ENCODE measurements around the gene ZFP90.
A peak's percentile ranks its signal among the peaks of the same experiment; 100 is the strongest.
"Not testable (repeated sequence)": the region's sequence is repeated elsewhere in the genome, so short reads cannot be mapped to it uniquely, and the experiment has no call there.

The ZFP90 gene

DNA sequence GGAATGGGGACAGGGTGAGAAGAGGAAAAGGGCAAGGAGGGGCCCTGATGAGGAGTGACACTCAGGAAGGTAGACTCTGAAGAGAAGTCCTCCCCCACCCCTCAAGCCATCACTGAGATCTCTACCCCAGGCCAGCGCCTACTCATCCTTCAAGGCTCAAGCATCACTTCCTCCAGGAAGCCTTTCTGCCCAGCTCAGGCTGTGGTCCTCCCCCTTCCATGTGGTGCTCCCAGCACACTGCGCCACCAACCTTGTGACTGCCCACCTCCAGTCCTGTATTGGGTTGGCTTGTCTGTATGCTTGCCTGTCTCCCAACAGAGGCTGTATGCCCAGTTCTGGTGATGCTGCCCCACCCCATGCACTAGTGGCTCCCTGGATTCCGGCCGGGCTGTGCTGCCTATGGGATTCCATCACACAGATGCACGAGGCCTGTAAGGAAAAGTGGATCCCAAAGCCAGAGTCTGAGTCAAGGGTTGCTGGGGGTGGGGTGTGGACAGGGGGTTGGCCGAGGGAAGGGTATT is 19.8 kb upstream of the ZFP90 start:
- no peak for DNase-seq

DNA sequence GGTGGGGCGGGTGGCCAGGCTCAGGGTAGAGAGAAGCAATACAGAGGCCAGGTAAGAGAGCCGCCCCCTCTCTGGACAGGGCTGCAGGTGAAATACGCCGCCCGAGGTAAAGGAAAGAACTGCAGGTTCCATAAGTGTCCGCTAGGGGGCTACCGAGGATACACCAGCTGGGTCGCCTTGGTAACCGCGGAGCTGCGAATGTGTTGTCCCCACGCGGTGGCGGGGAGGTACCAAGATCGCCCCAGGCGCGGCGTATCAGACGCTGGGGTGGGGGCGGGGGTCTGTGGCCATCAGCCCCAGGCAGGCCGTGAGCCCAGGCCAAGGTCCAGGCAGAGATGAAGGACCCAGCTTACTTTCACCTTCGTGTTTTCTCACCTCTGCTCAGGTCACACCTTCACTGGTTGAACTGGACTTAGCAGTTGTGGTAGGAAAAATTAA is 18.4 kb upstream of the ZFP90 start:
- DNase-seq: peak; percentile 86

DNA sequence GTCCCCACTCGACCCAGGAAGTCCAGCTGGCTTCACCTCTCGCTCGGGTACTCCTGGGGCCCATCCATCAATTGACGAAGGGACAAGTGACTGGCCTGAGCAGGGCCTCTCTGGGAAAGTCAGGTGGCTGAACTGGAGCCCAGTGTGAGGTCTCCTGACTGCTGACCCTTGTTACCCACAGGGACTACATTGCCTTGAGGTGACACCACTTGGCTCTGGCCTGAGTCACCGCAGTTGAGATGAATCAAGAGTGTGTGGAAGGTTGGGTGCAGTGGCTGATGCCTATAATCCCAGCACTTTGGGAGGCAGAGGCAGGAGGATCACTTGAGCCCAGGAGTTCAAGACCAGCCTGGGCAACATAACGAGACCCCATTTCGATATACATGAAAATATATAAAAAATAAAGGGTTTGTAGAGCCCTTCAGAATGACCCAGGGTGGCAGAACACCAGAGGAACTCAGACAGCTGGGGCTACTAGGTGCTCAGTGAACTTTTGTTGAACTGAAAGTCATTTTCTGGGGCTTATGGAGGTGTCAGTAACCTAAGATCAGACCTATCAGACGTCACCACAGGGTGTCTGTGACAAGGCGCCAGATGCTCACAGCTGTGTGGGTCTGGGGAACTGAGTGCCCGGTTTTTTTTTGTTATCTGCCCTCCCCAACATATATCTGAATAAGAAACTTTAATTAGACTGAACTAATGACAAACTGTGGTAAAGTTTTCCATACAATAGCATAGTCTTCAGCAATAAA is 14.8 kb upstream of the ZFP90 start:
- no peak for DNase-seq

DNA sequence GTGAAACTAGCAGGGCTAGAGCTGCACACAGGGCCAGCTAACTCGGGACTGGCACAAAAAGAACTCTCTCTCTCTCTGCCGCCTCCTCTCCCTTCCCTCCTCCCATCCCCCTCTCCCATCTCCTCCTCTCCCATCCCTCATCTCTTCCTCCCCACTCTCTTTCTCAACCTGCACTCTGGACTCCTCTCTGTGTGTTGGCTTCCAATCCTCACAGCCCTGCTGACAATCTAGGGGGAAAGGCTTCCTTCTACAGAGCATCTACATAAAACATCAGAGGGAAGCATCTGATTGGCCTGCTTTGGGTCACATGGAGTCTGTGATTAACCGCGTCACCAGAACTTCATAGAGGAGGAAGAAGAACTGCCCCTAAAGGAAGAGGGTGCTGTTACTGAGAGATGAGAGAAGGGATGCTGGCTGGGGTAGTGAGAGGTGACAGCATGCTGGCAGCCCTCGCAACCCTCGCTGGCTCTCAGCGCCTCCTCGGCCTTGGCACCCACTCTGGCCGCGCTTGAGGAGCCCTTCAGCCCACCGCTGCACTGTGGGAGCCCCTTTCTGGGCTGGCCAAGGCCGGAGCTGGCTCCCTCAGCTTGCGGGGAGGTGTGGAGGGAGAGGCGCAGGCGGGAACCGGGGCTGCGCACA is 12.8 kb upstream of the ZFP90 start:
- no peak for DNase-seq

- DNase-seq: no peak
These were observed 12.3 kb upstream of the ZFP90 start for GRCh38 chr16:68526782-68527145.

DNA sequence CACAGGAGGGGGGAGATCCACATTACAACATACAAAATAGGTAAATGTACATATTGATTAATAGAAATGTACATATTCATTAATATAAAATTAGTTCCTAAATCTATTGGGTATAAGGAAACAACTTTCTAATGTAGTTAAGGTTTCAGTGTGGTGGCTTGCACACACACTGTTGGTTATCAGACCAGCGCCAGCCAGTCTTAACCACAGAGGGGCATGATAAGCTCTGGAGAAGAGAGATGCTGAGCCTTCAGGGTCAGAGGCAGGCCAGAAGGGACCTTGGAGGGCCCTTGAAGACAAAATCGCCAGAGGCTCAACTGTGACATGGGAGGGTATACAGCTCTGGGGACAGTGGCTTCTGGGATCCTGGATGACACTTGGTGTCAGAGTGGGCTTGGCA is 10.9 kb upstream of the ZFP90 start:
- no peak for DNase-seq

DNA sequence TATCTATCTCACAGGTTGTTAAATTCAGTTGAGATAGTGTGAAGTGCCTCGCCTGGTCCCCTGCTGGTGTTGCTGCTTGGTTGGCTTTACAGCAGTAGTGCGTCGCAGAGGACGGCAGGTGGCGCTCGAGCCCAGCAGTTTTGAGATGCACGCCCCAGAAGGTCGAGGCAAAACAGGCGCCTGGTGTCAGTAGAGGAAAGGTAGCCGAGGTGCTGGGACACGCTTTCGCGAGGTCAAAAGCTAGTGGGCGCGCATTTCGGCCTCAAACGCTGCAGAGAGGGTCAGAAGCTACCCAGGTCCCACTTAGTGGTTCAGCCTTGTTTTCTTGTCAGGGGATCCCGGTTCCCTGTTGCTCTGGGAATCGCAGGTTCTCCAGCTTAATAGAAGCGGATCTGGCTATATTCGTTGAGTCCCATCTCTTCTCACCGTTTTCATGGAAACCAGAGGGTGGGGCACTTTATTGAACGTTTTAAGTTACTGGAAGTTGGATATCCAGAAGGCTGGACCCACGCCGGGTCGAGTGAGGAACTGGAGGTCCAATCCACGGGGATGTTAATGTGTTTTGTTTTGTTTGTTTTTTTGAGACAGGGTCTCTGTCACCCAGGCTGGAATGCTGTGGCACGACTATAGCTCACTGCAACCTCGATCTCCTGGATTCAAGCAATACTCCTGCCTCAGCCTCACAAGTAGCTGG is 10.3 kb upstream of the ZFP90 start:
- peak; percentile 90 for DNase-seq

GRCh38 chr16:68529608-68529930 is 9.5 kb upstream of the ZFP90 start:
- no peak for DNase-seq

- peak; percentile 90 for DNase-seq
These were observed 9.0 kb upstream of the ZFP90 start for GRCh38 chr16:68529931-68530701.

DNA sequence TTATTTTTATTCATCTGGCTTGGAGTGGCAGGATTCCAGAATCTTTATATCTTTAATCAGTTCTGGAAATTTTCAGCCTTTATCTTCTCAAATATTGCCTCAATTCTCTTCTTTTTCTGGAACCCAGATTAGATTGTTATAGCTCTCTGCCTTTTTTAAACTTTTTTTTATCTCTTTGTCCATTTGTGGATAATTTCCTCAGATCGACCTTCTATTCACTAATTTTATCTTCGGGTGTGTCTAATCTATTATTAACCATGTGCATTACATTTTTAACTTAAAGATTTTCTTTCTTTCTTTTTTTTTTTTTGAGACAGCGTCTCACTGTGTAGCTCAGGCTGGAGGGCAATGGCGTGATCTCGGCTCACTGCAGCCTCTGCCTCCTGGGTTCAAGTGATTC is 5.2 kb upstream of the ZFP90 start:
- no peak for DNase-seq

GRCh38 chr16:68535331-68535730 is 3.8 kb upstream of the ZFP90 start:
- DNase-seq: no peak

GRCh38 chr16:68539711-68540239 is 684 bp downstream of the ZFP90 start:
- peak; percentile 6 for DNase-seq

GRCh38 chr16:68548947-68549346 is 9.9 kb downstream of the ZFP90 start:
- DNase-seq: peak; percentile 10

DNA sequence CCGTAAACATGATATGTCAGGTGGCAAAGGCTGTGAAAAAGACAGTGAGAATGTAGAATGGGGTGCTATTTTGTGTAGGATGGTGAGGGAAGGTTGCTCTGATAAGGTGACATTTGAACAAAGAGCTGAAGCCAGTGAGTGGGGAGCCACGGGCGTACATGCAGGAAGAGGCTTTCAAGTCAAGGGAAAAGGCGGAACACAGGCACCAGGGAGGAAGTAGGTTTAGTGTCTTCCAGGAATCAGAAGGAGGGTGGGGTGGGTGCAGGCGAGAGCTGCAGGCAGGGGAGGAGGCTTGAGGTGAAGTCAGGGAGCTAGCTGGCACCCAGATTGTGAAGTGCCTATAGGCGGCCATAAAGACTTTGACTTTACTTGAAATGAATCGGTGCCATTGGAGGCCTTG is 14.1 kb downstream of the ZFP90 start:
- no peak for DNase-seq

DNA sequence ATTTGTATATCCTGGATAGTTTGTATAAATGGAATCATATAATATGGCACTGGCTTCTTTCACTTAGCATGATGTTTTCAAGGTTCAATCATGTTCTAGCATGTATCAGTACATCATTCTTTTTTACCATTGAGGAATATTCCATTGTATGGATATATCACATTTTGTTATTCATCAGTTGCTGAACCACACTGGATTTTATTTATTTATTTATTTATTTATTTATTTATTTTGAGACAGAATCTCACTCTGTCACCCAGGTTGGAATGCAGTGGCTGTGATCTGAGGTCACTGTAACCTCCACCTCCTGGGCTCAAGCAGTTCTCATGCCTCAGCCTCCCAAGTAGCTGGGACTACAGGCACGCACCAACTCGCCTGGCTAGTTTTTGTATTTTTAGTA is 21.2 kb downstream of the ZFP90 start:
- DNase-seq: not testable (repeated sequence)

DNA sequence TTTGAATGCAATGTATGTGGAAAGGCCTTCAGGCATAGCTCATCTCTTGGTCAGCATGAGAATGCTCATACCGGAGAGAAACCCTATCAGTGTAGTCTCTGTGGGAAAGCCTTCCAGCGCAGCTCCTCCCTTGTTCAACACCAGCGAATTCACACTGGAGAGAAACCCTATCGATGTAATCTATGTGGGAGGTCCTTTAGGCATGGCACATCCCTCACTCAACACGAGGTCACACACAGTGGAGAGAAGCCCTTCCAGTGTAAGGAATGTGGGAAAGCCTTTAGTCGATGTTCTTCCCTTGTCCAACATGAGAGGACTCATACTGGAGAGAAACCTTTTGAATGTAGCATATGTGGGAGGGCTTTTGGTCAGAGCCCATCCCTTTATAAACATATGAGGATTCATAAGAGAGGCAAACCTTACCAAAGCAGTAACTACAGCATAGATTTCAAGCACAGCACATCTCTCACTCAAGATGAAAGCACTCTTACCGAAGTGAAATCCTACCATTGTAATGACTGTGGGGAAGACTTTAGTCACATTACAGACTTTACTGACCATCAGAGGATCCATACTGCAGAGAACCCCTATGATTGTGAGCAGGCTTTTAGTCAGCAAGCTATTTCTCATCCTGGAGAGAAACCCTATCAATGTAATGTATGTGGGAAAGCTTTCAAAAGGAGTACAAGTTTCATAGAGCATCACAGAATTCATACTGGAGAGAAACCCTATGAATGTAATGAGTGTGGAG is 24.7 kb downstream of the ZFP90 start:
- no peak for DNase-seq

DNA sequence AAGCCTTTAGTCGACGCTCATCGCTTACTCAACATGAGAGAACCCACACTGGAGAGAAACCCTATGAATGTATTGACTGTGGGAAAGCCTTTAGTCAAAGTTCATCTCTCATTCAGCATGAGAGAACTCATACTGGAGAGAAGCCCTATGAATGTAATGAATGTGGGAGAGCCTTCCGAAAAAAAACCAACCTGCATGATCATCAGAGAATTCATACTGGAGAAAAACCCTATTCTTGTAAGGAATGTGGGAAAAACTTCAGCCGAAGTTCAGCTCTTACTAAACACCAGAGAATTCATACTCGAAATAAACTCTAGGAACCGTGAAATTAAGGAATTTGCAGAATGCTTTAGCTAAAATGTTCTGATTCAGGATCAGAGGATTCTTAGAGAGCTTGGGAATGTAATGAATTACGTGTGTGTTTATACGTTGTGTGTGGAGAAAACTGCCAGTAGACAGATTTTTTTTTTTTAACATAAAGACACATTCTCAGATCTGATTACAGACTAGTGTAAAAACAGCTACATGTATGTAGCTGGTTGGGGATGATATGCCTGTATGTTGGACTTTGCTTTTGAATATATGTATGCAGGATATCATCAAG is 25.4 kb downstream of the ZFP90 start:
- DNase-seq: no peak

DNA sequence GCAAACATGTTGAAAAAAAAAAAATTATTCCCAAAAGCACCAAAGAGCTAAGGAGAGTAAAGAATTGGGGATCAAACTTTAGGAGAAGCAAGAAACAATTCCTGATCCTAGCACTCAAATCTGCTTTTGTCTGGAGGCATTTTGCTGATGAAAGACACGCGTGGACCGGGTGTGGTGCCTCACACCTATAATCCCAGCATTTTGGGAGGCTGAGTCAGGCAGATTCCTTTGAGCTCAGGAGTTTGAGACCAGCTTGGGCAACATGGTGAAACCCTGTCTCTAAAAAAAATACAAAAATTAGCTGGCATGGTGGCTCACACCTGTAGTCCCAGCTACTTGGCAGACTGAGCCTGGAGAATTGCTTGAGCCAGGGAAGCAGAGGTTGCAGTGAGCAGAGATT is 35.4 kb downstream of the ZFP90 start:
- no peak for DNase-seq

DNA sequence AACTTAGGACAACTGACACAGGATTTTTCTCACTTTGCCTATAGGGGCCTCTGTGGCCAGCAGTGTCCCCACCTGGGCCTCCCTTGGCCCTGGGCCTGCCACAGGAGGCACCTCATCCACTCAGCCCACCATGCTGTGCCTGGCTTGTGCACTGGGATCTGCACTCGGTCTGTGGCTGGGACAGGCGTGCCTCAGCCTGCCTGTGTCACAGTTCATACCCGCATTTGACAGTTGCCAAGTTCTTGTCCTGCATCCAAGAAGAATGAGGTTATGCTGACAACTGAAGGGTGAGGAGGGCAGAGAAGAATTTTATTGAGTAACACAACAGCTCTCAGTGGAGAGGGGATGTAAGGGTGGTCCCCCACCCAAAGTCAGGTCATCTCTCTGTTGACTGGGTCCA is 36.0 kb downstream of the ZFP90 start:
- DNase-seq: no peak

DNA sequence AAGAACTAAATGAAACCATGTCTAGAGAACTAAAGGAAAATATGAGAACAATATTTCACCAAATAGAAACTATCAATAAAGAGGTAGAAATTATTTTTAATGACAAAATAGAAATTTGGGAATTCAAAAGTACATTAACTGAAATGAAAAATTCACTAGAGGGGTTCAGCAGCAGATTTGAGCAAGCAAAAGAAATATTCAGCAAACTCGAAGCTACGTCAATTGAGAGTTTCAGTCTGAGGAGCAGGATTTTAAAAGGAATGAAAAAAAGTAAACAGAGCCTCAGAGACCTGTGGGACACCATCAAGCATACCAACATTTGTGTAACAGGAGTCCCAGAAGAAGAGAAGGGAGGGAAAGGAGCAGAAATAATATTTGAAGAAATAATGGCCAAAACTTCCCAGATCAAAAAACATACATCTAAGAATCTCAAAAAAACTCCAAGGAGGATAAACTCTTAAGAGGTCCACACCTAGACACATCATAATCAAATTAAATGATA is 38.3 kb downstream of the ZFP90 start:
- DNase-seq: no peak

GRCh38 chr16:68590201-68590994 is 51.3 kb downstream of the ZFP90 start:
- peak; percentile 49 for DNase-seq
